HG02623 (cell line): ENCODE data around the gene SBNO1.
"Not testable (repeated sequence)": the region's sequence is repeated elsewhere in the genome, so short reads cannot be mapped to it uniquely, and the experiment has no call there.

ENCODE experiments used
- ATAC-seq: cut with Tn5 transposase; IDR thresholded peaks from one replicate; pipeline ENCODE4 v1.9.1; 2021; ENCODE audit warnings: moderate library complexity; ENCODE audit not compliant: unreplicated experiment

The SBNO1 gene

GRCh38 chr12:123250471-123251383, 113.9 kb downstream of the SBNO1 start:
- no peak for ATAC-seq

GRCh38 chr12:123248996-123249741, 115.5 kb downstream of the SBNO1 start:
- ATAC-seq: not testable (repeated sequence)

GRCh38 chr12:123248129-123248528, 116.5 kb downstream of the SBNO1 start:
- not testable (repeated sequence) for ATAC-seq

GRCh38 chr12:123245678-123246077, 119.0 kb downstream of the SBNO1 start:
- ATAC-seq: no peak

- ATAC-seq: no peak
These were observed 120.9 kb downstream of the SBNO1 start for GRCh38 chr12:123243671-123244262.

- ATAC-seq: no peak
These were observed 122.3 kb downstream of the SBNO1 start for GRCh38 chr12:123242116-123242904.
